ENCODE data around the gene RERE.

DNA sequence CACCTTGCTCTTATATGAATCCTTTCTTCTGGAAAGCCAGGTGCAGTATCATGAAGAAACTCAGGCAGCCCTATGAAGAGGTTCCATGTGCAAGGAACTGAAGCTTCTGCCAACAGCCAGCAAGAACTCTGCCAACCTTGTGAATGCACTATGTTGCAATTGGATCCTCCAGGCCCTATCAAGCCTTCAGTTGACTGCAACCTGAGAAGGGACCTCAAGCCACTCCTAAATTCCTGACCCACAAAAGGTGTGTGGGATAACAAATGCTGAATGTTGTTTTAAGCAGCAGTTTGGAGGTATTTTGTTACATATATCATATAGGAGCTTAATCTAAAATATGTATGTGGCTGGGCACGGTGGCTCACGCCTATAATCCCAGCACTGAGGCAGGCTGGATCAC, 84.0 kb downstream of the RERE start:
- TF ChIP-seq, protein P1, sequence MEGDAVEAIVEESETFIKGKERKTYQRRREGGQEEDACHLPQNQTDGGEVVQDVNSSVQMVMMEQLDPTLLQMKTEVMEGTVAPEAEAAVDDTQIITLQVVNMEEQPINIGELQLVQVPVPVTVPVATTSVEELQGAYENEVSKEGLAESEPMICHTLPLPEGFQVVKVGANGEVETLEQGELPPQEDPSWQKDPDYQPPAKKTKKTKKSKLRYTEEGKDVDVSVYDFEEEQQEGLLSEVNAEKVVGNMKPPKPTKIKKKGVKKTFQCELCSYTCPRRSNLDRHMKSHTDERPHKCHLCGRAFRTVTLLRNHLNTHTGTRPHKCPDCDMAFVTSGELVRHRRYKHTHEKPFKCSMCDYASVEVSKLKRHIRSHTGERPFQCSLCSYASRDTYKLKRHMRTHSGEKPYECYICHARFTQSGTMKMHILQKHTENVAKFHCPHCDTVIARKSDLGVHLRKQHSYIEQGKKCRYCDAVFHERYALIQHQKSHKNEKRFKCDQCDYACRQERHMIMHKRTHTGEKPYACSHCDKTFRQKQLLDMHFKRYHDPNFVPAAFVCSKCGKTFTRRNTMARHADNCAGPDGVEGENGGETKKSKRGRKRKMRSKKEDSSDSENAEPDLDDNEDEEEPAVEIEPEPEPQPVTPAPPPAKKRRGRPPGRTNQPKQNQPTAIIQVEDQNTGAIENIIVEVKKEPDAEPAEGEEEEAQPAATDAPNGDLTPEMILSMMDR (conservative IDR thresholded peaks at IDR 0.05 in 1 of 2, IDR thresholded peaks at IDR 0.05 in 1 of 2; ENCODE audit: extremely low read depth in 1 of 2, insufficient read depth in 1 of 2, low read depth in 1 of 2, low read length in 2 of 2) = no peak
- TF ChIP-seq EZH2 (IDR thresholded peaks at IDR 0.05; ENCODE audit: borderline replicate concordance, low read length) = no peak
